Calu3 (cell line): Measurements from ENCODE around the gene ZBTB4. TPM values are rescaled to one million over a fixed set of nuclear protein-coding genes. Genes with fewer than 3 reads are reported as not detected.
"Not testable (repeated sequence)": the region's sequence is repeated elsewhere in the genome, so short reads cannot be mapped to it uniquely, and the experiment has no call there.

Experiments used
- BruUV-seq: library from RNA; stranded (reverse); fragments of 400-500 nt; replicated peaks from 2 replicates; lab custom pipeline; 2021; lab: Mats Ljungman, UMichigan
- CTCF ChIA-PET: fragments of 300-600 bp; sonication (Branson Sonifier 250); formaldehyde crosslinking; loops from one replicate; lab custom pipeline; 2022; ENCODE audit warnings: antibody characterized with exemption; lab: Charles Lee
- DNase-seq: peaks from one replicate; pipeline ENCODE4 v3.0.0; 2022
- H3K27ac Mint-ChIP-seq: one replicate; pipeline ENCODE4 v1.8.0; 2022; ENCODE audit warnings: mixed read lengths; ENCODE audit not compliant: unreplicated experiment
- H3K27me3 Mint-ChIP-seq: one replicate; pipeline ENCODE4 v1.8.0; 2022; ENCODE audit warnings: mixed read lengths; ENCODE audit not compliant: unreplicated experiment
- H3K36me3 Mint-ChIP-seq: one replicate; pipeline ENCODE4 v1.8.0; 2022; ENCODE audit warnings: mild to moderate bottlenecking, moderate library complexity, mixed read lengths; ENCODE audit not compliant: insufficient read depth, unreplicated experiment
- H3K4me1 Mint-ChIP-seq: one replicate; pipeline ENCODE4 v1.8.0; 2022; ENCODE audit warnings: mild to moderate bottlenecking, low read depth, mixed read lengths; ENCODE audit not compliant: unreplicated experiment
- H3K4me3 Mint-ChIP-seq: one replicate; pipeline ENCODE4 v1.8.0; 2022; ENCODE audit warnings: mild to moderate bottlenecking, low read depth, moderate library complexity, mixed read lengths; ENCODE audit not compliant: unreplicated experiment
- H3K9me3 Mint-ChIP-seq: one replicate; pipeline ENCODE4 v1.8.0; 2022; ENCODE audit warnings: low read depth, mixed read lengths; ENCODE audit not compliant: unreplicated experiment
- intact Hi-C: fragments of 100-400 bp; cut with micrococcal nuclease; formaldehyde crosslinking; loops from one replicate; pipeline ENCODE4 v1.10.0; 2022; ENCODE audit not compliant: unreplicated experiment
- total RNA-seq: library from RNA; stranded (reverse); gene quantifications from 2 replicates; pipeline ENCODE4 v1.2.3, GENCODE V29; 2022
- TF ChIP-seq, protein P1 (sequence below): fragments of 200-600 bp; IDR thresholded peaks from one replicate; pipeline ENCODE4 v1.8.0; 2022; ENCODE audit warnings: antibody characterized with exemption; ENCODE audit not compliant: unreplicated experiment

Gene ZBTB4
- total RNA-seq, 1 experiment from 2014 or later = 27.2 TPM

DNA sequence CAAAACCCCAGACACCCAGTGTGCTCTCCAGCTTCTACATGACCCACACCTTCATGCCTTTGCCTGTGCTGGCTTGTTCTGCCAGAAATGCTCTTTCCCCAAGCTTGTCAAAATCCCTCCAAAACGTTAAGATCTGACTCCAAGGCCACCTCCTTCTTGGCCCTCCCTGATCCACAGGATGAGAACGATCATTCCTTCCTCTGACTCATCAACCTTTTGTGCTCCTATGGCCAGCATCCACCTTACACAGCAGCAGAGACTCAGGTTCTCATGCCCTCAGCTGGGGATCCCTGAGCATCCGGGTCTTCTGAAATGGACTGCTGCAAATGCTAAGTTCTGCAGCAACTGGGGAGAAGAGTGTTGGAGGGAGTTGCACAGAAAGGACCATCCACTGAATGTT lies 2.9 kb downstream of the ZBTB4 start:
- TF ChIP-seq, protein P1, sequence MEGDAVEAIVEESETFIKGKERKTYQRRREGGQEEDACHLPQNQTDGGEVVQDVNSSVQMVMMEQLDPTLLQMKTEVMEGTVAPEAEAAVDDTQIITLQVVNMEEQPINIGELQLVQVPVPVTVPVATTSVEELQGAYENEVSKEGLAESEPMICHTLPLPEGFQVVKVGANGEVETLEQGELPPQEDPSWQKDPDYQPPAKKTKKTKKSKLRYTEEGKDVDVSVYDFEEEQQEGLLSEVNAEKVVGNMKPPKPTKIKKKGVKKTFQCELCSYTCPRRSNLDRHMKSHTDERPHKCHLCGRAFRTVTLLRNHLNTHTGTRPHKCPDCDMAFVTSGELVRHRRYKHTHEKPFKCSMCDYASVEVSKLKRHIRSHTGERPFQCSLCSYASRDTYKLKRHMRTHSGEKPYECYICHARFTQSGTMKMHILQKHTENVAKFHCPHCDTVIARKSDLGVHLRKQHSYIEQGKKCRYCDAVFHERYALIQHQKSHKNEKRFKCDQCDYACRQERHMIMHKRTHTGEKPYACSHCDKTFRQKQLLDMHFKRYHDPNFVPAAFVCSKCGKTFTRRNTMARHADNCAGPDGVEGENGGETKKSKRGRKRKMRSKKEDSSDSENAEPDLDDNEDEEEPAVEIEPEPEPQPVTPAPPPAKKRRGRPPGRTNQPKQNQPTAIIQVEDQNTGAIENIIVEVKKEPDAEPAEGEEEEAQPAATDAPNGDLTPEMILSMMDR = no peak
- intact Hi-C loops = loop anchor here (5.0 kb wide), 1 partner anchor 39 kb away; the partner anchor contains the start of genes FGF11 and TMEM102
- CTCF ChIA-PET = interaction anchor here (1.0 kb wide), 1 partner anchor 39 kb away, joined by 3 read pairs; no protein-coding TSS in a partner anchor
- peaks cover 33% of the 10 kb centered on the region for H3K36me3 Mint-ChIP-seq
- BruUV-seq = no TSS peak
- no peak overlapping the region for H3K4me3 Mint-ChIP-seq
- peak overlapping the region; percentile 36 for H3K27ac Mint-ChIP-seq
- H3K4me1 Mint-ChIP-seq = peaks cover 29% of the 10 kb centered on the region
- H3K9me3 Mint-ChIP-seq = peaks cover 3% of the 10 kb centered on the region
- H3K27me3 Mint-ChIP-seq = no peaks in the 10 kb centered on the region
- DNase-seq = no peak

DNA sequence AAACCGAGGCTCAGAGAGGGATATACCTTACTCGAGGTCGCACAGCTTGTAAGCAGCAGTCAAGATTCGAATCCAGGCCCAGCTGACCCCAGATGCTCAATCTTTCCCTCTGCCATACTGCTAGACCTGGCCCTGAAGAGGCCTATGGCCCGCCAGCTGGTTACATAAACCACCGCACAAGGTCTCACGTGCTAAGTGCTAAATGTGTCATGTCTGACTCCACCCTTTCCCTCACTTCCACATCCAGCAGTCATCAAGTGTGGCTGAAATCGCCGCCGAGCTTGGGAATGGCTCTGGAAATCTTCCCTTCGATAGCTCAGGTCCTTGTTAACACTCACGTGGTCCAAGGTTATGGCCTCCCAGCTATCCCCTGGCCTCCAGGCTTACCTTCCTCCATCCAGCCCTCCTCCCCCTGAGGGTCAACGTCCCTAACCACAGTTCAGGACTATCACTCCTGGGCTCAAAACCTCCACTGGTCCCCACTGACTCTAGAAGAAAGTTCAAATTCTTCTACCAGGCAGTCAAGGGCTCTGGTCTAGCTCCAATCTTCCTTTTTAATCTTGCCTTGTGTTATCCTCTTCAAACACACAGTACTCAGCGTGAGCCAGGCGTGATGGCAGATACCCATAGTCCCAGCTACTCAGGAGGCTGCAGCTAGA lies 3.5 kb downstream of the ZBTB4 start:
- H3K27ac Mint-ChIP-seq = peak overlapping the region; percentile 36
- peaks cover 33% of the 10 kb centered on the region for H3K36me3 Mint-ChIP-seq
- H3K4me3 Mint-ChIP-seq = no peak overlapping the region
- CTCF ChIA-PET = interaction anchor here (1.0 kb wide), 1 partner anchor 39 kb away, joined by 3 read pairs; no protein-coding TSS in a partner anchor
- TF ChIP-seq, protein P1 = no peak
- intact Hi-C loops = loop anchor here (5.0 kb wide), 1 partner anchor 39 kb away; the partner anchor contains the start of genes FGF11 and TMEM102
- peaks cover 3% of the 10 kb centered on the region for H3K9me3 Mint-ChIP-seq
- DNase-seq = no peak
- BruUV-seq = no TSS peak
- H3K4me1 Mint-ChIP-seq = peaks cover 28% of the 10 kb centered on the region
- no peaks in the 10 kb centered on the region for H3K27me3 Mint-ChIP-seq

- CTCF ChIA-PET, H3K27ac Mint-ChIP-seq, H3K4me3 Mint-ChIP-seq, H3K27me3 Mint-ChIP-seq, H3K9me3 Mint-ChIP-seq, BruUV-seq, DNase-seq: not testable (repeated sequence)
- Mint-ChIP-seq H3K4me1 (peaks cover 28% of the 10 kb centered on the region), H3K36me3 (peaks cover 27% of the 10 kb centered on the region)
- intact Hi-C loops = loop anchor here (5.0 kb wide), 1 partner anchor 37 kb away; the partner anchor contains the start of genes FGF11 and TMEM102
These were observed 4.7 kb downstream of the ZBTB4 start for GRCh38 chr17:7474767-7475166.

DNA sequence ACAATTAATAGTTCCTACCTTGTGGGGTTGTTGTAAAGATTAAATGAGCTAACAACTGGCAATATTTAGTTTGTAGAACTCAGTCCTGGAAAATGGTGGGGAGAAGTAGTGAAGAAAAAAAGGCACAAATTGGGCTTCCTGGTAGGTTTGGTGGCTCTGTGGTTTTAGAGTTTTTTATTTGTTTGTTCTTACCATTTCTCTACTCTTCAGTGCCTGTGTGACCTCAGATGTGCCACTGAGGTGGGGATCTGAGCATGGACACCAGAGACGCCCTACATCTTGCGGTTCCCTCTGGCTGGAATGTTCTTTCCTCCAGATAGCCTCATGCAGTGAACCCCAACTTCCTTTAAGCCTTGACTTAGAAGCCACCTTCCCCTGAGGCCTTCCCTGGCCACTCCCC lies 7.7 kb downstream of the ZBTB4 start:
- H3K27me3 Mint-ChIP-seq = no peaks in the 10 kb centered on the region
- H3K4me3 Mint-ChIP-seq = no peak overlapping the region
- intact Hi-C loops = no loop called here
- no TSS peak for BruUV-seq
- peaks cover 9% of the 10 kb centered on the region for H3K4me1 Mint-ChIP-seq
- CTCF ChIA-PET = interaction anchor here (0.7 kb wide), 1 partner anchor 35 kb away, joined by 3 read pairs; no protein-coding TSS in a partner anchor
- peaks cover 11% of the 10 kb centered on the region for H3K36me3 Mint-ChIP-seq
- TF ChIP-seq, protein P1 = no peak
- no peak for DNase-seq
- peaks cover 3% of the 10 kb centered on the region for H3K9me3 Mint-ChIP-seq
- H3K27ac Mint-ChIP-seq = no peak overlapping the region

- H3K27me3 Mint-ChIP-seq, intact Hi-C loops, H3K27ac Mint-ChIP-seq, H3K4me1 Mint-ChIP-seq, DNase-seq, H3K4me3 Mint-ChIP-seq, H3K9me3 Mint-ChIP-seq, BruUV-seq, CTCF ChIA-PET: not testable (repeated sequence)
- H3K36me3 Mint-ChIP-seq = peaks cover 13% of the 10 kb centered on the region
These were observed 8.9 kb downstream of the ZBTB4 start for GRCh38 chr17:7470457-7470973.

- H3K4me1 Mint-ChIP-seq, BruUV-seq: not testable (repeated sequence)
- H3K36me3 Mint-ChIP-seq = peaks cover 15% of the 10 kb centered on the region
These were observed 9.6 kb downstream of the ZBTB4 start for GRCh38 chr17:7469843-7470242.

More at GRCh38 chr17:7469843-7470242, 9.6 kb downstream of the ZBTB4 start:
- CTCF ChIA-PET, H3K4me3 Mint-ChIP-seq, H3K27ac Mint-ChIP-seq, H3K27me3 Mint-ChIP-seq, H3K9me3 Mint-ChIP-seq, DNase-seq, intact Hi-C loops: not testable (repeated sequence)
